Measurements from ENCODE around the gene MYL9. TPM values are rescaled to one million over a fixed set of nuclear protein-coding genes. Genes with fewer than 3 reads are reported as not detected.

Gene MYL9
- polyA plus RNA-seq, 1 donor from 2014 or later = not detected

- Histone ChIP-seq H3K9me2 (ENCODE audit: insufficient read depth, low read length) (no peaks in the 10 kb centered on the region), H2AFZ (ENCODE audit: low read depth, low read length) (no peak overlapping the region), H3K36me3 (ENCODE audit: insufficient read depth, low read length) (no peaks in the 10 kb centered on the region), H3K9ac (ENCODE audit: low read length) (no peak overlapping the region), H4K20me1 (ENCODE audit: insufficient read depth) (no peaks in the 10 kb centered on the region), H3K9me3 (ENCODE audit: low read length) (no peaks in the 10 kb centered on the region), H3F3A (ENCODE audit: insufficient read depth, low read length, poor library complexity, severe bottlenecking) (no peaks in the 10 kb centered on the region), H3K27ac (ENCODE audit: low read length) (no peak overlapping the region), H3K79me2 (replicated peaks; ENCODE audit: insufficient read depth, low read length) (peaks cover 5% of the 10 kb centered on the region), H3K4me2 (ENCODE audit: low read length) (no peak overlapping the region), H3K4me3 (ENCODE audit: low read length) (no peak overlapping the region), H3K27me3 (ENCODE audit: insufficient read depth, low read depth, low read length) (no peaks in the 10 kb centered on the region)
- TF ChIP-seq CTCF (IDR thresholded peaks at IDR 0.05; ENCODE audit: poor library complexity, severe bottlenecking) = no peak
- no peak for TF ChIP-seq POLR2AphosphoS5 (IDR thresholded peaks at IDR 0.05)
- no peak for TF ChIP-seq MXI1 (conservative IDR thresholded peaks at IDR 0.05; ENCODE audit: poor library complexity, severe bottlenecking)
- no peak for TF ChIP-seq SMC3 (conservative IDR thresholded peaks at IDR 0.05; ENCODE audit: poor library complexity)
- TF ChIP-seq RAD21 (conservative IDR thresholded peaks at IDR 0.05) = no peak
- TF ChIP-seq EP300 (conservative IDR thresholded peaks at IDR 0.05; ENCODE audit: poor library complexity, severe bottlenecking) = no peak
- no peak for TF ChIP-seq TAF1 (IDR thresholded peaks at IDR 0.05; ENCODE audit: low read depth)
These were observed 15.5 kb upstream of the MYL9 start for GRCh38 chr20:36525620-36526365.

- H3K9ac ChIP-seq (ENCODE audit: low read length) = no peak overlapping the region
- no peaks in the 10 kb centered on the region for H3K36me3 ChIP-seq (ENCODE audit: insufficient read depth, low read length)
- H3K4me2 ChIP-seq (ENCODE audit: low read length) = no peak overlapping the region
- H3K27me3 ChIP-seq (ENCODE audit: insufficient read depth, low read depth, low read length) = no peaks in the 10 kb centered on the region
- TF ChIP-seq EP300 (conservative IDR thresholded peaks at IDR 0.05; ENCODE audit: poor library complexity, severe bottlenecking) (no peak), SMC3 (conservative IDR thresholded peaks at IDR 0.05; ENCODE audit: poor library complexity) (no peak), POLR2AphosphoS5 (IDR thresholded peaks at IDR 0.05) (no peak), TAF1 (IDR thresholded peaks at IDR 0.05; ENCODE audit: low read depth) (no peak), RAD21 (conservative IDR thresholded peaks at IDR 0.05) (no peak), EZH2 (IDR thresholded peaks at IDR 0.05; ENCODE audit: borderline replicate concordance, insufficient read depth, low read length, poor library complexity, severe bottlenecking) (no peak)
- no peak overlapping the region for H3K4me3 ChIP-seq (ENCODE audit: low read length)
- H4K20me1 ChIP-seq (ENCODE audit: insufficient read depth) = no peaks in the 10 kb centered on the region
- no peak overlapping the region for H2AFZ ChIP-seq (ENCODE audit: low read depth, low read length)
- peaks cover 5% of the 10 kb centered on the region for H3K79me2 ChIP-seq (replicated peaks; ENCODE audit: insufficient read depth, low read length)
- no peaks in the 10 kb centered on the region for H3K9me2 ChIP-seq (ENCODE audit: insufficient read depth, low read length)
- no peak overlapping the region for H3K27ac ChIP-seq (ENCODE audit: low read length)
- H3F3A ChIP-seq (ENCODE audit: insufficient read depth, low read length, poor library complexity, severe bottlenecking) = no peaks in the 10 kb centered on the region
- H3K9me3 ChIP-seq (ENCODE audit: low read length) = no peaks in the 10 kb centered on the region
These were observed 14.8 kb upstream of the MYL9 start for GRCh38 chr20:36526521-36527011.

GRCh38 chr20:36527331-36528125 is 13.8 kb upstream of the MYL9 start:
- Histone ChIP-seq H4K20me1 (ENCODE audit: insufficient read depth) (no peaks in the 10 kb centered on the region), H3K9me2 (ENCODE audit: insufficient read depth, low read length) (no peaks in the 10 kb centered on the region), H3K36me3 (ENCODE audit: insufficient read depth, low read length) (no peaks in the 10 kb centered on the region)

More at GRCh38 chr20:36527331-36528125, 13.8 kb upstream of the MYL9 start:
- TF ChIP-seq POLR2AphosphoS5 (IDR thresholded peaks at IDR 0.05) (no peak), EP300 (conservative IDR thresholded peaks at IDR 0.05; ENCODE audit: poor library complexity, severe bottlenecking) (no peak), RAD21 (conservative IDR thresholded peaks at IDR 0.05) (no peak), MXI1 (conservative IDR thresholded peaks at IDR 0.05; ENCODE audit: poor library complexity, severe bottlenecking) (no peak), CTCF (IDR thresholded peaks at IDR 0.05; ENCODE audit: poor library complexity, severe bottlenecking) (no peak), TAF1 (IDR thresholded peaks at IDR 0.05; ENCODE audit: low read depth) (no peak), EZH2 (IDR thresholded peaks at IDR 0.05; ENCODE audit: borderline replicate concordance, insufficient read depth, low read length, poor library complexity, severe bottlenecking) (no peak), REST (IDR thresholded peaks at IDR 0.05; ENCODE audit: borderline replicate concordance) (no peak), SMC3 (conservative IDR thresholded peaks at IDR 0.05; ENCODE audit: poor library complexity) (no peak)
- Histone ChIP-seq H3K79me2 (replicated peaks; ENCODE audit: insufficient read depth, low read length) (peaks cover 5% of the 10 kb centered on the region), H3F3A (ENCODE audit: insufficient read depth, low read length, poor library complexity, severe bottlenecking) (no peaks in the 10 kb centered on the region), H3K27ac (ENCODE audit: low read length) (no peak overlapping the region), H3K9me3 (ENCODE audit: low read length) (no peaks in the 10 kb centered on the region), H3K9ac (ENCODE audit: low read length) (no peak overlapping the region), H2AFZ (ENCODE audit: low read depth, low read length) (no peak overlapping the region), H3K4me3 (ENCODE audit: low read length) (no peak overlapping the region), H3K4me2 (ENCODE audit: low read length) (no peak overlapping the region), H3K27me3 (ENCODE audit: insufficient read depth, low read depth, low read length) (no peaks in the 10 kb centered on the region)
